GM21515 (cell line): Measurements from ENCODE around the gene STPG1.

ENCODE experiments used
- ATAC-seq: cut with Tn5 transposase; IDR thresholded peaks from one replicate; pipeline ENCODE4 v1.9.1; 2021; ENCODE audit not compliant: unreplicated experiment

Gene STPG1

GRCh38 chr1:24318615-24319311 is 94.8 kb downstream of the STPG1 start:
- no peak for ATAC-seq

GRCh38 chr1:24317956-24318614 is 95.5 kb downstream of the STPG1 start:
- ATAC-seq: no peak

GRCh38 chr1:24317081-24317480 is 96.5 kb downstream of the STPG1 start:
- no peak for ATAC-seq

- ATAC-seq: no peak
These were observed 96.9 kb downstream of the STPG1 start for GRCh38 chr1:24316645-24317044.

GRCh38 chr1:24315391-24315790 is 98.2 kb downstream of the STPG1 start:
- no peak for ATAC-seq

GRCh38 chr1:24311741-24312140 is 101.8 kb downstream of the STPG1 start:
- ATAC-seq: no peak

- no peak for ATAC-seq
These were observed 102.3 kb downstream of the STPG1 start for GRCh38 chr1:24311234-24311633.

- no peak for ATAC-seq
These were observed 103.7 kb downstream of the STPG1 start for GRCh38 chr1:24309762-24310485.

- no peak for ATAC-seq
These were observed 105.1 kb downstream of the STPG1 start for GRCh38 chr1:24308365-24309015.
